HG03575 (cell line): ENCODE data around the gene MAN1C1.

ENCODE experiments used
- ATAC-seq: cut with Tn5 transposase; IDR thresholded peaks from one replicate; pipeline ENCODE4 v1.9.1; 2021; ENCODE audit not compliant: unreplicated experiment, insufficient number of reproducible peaks, low FRiP score; ENCODE audit errors: extremely low read depth

The MAN1C1 gene

GRCh38 chr1:25798666-25799351, 182.2 kb downstream of the MAN1C1 start:
- ATAC-seq, result no peak

- ATAC-seq, result no peak
Observed at GRCh38 chr1:25799352-25799934, 182.9 kb downstream of the MAN1C1 start.

DNA sequence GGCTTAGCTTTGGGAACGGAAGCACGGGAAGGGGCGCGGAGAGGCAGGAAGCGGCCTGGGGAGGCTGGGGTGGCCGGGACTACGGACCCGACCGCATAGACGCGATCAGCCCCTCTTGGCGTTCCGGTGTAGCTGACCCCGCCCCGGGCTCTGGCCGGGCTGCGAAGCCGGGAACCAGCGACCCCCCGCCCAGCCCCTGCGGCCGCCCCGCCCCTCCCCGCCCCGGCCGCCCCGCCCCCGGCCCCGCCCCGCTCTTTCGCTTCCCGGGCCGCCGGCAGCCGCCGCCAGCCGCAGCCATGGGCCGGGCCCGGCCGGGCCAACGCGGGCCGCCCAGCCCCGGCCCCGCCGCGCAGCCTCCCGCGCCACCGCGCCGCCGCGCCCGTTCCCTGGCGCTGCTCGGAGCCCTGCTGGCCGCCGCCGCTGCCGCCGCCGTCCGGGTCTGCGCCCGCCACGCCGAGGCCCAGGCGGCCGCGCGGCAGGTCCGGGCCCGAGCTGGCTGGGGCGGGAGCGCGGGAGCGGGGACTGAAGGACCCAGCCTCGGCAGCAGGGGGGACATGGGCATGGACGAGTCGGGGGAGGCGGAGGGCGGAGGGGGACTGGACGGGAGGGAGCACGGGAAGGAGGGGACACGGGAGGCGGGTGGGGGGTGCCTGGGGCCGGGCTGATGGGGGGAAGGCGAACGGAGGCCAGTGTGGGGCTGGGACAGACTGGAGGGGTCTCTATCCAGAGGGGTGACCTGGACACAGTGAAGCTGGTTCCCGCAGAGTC, 183.5 kb downstream of the MAN1C1 start, which contains the start of gene SELENON:
Gene SELENON, plus strand, starts transcription at position 259 of the 768 bp plus-strand sequence. Its CDS starts 38 bp downstream, at position 297.
- no peak for ATAC-seq

DNA sequence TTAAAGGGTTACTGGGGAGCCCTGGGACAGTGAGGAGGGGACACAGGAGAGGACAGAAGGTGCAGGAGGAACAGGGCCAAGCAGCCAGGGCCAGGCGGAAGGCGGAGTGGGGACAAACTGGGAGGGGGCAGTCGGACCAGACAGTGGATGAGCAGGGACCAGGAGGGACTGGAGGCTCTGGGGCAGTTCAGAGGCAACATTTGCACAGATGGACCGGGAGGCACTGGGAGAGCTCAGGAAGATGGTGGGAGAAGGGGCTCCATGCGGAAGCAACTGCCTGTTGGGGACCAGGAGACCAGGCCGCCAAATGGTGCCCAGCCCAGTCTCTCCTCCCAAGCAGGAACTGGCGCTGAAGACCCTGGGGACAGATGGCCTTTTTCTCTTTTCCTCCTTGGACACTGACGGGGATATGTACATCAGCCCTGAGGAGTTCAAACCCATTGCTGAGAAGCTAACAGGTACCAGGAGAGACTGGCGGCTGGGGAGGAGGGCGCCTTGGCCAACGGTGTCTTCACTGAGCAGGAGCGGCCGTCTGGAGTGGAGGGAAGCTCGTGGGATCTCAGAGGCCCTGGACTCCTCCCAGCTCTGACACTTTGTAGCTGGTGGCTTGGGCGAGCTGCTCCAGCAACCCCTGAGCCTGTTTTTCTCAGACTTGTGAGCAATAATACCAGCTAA, 184.2 kb downstream of the MAN1C1 start:
- no peak for ATAC-seq

GRCh38 chr1:25802915-25803314, 186.3 kb downstream of the MAN1C1 start:
- ATAC-seq, result no peak

DNA sequence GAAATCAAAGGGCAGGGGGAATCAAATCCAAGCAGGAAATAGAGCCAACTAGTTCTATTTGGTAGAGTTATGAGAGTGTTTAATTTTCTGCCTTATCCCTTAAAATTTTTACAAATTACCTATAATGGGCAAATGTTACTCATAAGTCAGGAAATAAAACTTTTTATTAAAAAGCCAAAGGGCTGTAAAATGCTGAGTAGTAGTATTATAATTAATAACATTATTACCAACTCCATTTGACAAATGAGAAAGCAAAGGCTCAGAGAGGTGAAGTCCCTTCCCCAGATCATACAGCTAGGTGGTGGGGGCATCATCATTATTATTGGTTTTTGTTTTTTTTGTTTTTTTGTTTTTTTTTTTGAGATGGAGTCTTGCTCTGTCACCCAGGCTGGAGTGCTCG, 186.8 kb downstream of the MAN1C1 start:
- ATAC-seq, result no peak

- no peak for ATAC-seq
Observed at GRCh38 chr1:25804244-25804963, 187.8 kb downstream of the MAN1C1 start.

DNA sequence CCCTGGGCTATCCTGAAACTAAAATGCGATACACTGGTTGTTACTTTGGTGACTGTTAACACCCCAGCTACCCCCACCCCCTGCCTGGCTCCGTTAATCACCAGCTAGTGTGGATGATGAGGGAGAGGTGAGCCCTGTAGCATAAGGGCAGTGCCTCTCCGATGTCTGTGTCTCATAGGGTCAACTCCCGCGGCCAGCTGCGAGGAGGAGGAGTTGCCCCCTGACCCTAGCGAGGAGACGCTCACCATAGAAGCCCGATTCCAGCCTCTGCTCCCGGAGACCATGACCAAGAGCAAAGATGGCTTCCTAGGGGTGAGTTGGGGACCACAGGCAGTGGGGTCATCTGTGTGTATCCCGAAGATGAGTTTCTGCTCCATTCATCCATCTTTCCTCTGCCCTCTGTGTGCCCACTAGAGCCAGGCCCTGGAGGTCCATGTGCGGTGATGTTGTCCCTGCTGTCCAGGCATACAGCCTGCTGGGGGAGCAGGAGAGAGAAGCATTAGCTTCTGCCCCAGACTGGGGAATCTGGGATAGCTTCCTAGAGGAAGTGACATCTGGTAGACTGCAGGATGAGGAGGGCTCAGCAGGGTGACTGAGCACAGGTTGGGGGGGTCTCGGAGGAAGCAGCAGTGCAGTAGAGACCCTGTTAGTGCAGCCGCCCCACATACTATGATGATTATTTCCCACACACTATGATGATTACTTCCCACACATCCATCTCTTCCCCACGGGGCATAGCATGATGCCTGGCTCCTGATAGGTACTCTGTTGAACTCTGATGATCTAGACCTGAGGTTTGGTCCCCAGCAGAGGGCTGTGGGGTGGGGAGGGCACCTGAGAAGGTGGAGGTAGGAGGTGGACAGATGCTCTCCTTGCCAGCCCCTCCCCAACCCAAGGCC, 188.6 kb downstream of the MAN1C1 start:
- ATAC-seq, result no peak

- ATAC-seq, result no peak
Observed at GRCh38 chr1:25805863-25806225, 189.3 kb downstream of the MAN1C1 start.

GRCh38 chr1:25806418-25806817, 189.8 kb downstream of the MAN1C1 start:
- ATAC-seq, result no peak

GRCh38 chr1:25807480-25808390, 191.1 kb downstream of the MAN1C1 start:
- ATAC-seq, result no peak

DNA sequence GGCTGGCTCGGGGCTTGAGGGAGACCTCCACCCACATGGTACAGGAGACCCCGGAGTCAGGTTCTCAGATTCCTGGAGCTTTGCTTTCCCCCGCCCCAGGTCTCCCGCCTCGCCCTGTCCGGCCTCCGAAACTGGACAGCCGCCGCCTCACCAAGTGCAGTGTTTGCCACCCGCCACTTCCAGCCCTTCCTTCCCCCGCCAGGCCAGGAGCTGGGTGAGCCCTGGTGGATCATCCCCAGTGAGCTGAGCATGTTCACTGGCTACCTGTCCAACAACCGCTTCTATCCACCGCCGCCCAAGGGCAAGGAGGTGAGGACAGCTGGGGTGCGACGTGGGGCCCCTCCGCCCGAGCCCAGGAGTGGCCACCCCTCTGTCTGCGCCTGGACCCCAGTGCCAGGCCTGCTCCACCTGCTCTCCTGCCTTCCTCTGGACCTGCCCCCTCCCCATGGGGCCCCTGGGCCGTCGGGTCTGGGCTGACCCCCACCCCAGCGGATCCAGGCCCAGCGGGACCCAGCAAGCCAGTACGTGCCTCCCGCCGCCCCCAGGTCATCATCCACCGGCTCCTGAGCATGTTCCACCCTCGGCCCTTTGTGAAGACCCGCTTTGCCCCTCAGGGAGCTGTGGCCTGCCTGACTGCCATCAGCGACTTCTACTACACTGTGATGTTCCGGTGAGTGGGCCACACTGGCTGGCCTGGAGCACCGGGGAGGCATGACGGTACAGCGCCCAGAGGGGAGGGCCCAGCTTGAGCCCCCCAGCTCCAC, 192.1 kb downstream of the MAN1C1 start:
- ATAC-seq, result no peak

DNA sequence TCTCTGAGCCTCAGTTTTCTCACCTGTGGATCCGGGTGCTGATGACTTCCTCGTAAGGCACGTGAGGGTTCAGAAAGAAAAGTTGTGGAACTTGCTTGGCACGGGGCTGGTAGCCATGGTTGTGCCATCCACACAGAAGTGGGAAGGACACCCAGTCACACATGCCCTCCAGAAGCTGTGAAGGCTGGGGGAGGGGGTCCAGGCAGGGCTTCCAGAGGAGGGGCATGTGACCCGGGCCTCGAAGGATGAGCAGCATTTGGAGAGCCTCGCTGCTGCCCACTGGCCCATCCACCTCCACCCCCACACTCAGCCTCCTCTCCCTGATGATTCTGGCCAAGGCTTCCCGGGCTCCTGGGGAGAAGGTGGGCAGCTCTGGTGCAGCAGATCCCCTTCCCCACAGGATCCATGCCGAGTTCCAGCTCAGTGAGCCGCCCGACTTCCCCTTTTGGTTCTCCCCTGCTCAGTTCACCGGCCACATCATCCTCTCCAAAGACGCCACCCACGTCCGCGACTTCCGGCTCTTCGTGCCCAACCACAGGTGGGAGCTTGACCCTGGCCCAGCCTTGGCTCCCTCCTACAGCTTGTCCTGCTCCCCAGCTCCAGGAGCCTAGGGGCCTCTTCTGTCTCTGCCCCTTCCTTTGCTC, 192.8 kb downstream of the MAN1C1 start:
- ATAC-seq, result no peak

GRCh38 chr1:25809929-25810328, 193.3 kb downstream of the MAN1C1 start:
- ATAC-seq, result no peak

GRCh38 chr1:25810341-25811299, 194.0 kb downstream of the MAN1C1 start:
- ATAC-seq, result no peak
